ENCODE measurements around the gene DOK6.
"Not testable (repeated sequence)": the region's sequence is repeated elsewhere in the genome, so short reads cannot be mapped to it uniquely, and the experiment has no call there.

The DOK6 gene

GRCh38 chr18:69790649-69791048 is 390.0 kb downstream of the DOK6 start:
- no peak for DNase-seq (ENCODE audit: low read depth in 2 of 3, low spot score in 2 of 3)

- DNase-seq (ENCODE audit: low read depth in 2 of 3, low spot score in 2 of 3) = no peak
Observed at GRCh38 chr18:69795791-69796190, 395.1 kb downstream of the DOK6 start.

DNA sequence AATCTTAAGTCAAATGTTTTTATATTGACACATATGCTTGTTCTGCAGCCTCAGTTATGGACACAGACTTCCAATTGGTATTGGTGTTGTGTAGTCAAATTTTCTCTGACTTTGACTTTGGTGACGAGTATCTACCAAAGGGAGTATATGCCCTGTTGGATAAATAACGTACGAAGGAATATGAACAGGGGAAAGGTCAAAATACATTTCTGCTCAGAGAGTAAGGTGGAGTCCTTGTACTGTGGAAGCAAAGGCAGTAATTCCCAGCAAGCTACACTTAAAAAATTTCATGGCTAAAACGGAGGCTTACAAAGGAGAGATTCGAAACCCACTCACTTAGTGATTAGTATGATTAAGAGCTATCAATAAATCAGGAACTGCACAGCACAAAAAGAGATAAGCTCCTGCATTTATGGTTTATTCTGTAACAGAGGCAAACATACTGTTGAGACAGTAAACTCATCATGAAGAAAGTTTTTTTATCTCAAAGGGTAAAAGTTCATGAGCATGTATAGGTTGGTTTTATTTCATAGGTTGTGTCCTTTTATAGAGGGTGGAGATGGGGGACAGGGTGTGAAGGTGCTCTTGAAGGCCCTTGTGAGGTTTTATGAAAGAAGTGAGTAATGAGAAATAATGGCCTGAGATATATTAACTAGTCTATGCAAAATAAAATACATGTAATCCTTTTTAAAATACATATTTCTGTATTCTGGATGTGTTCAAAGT is 404.3 kb downstream of the DOK6 start:
- no peak for DNase-seq (ENCODE audit: low read depth in 2 of 3, low spot score in 2 of 3)

DNA sequence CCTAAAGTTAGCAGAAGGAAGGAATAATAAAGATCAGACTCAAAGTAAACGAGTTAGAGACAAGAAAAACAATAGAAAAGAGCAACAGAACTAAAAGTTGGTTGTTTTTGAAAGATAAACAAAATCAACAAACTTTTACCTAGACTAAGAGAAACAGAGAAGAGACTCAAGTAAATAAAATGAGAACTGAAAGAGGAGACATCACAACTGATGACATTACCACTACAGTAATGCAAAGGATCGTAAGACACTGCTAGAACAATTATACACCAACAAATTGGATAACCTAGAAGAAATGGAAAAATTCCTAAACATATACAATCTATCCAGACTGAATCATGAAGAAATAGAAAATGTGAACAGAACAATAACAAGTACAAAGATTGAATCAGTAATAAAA is 407.7 kb downstream of the DOK6 start:
- no peak for DNase-seq (ENCODE audit: low read depth in 2 of 3, low spot score in 2 of 3)

GRCh38 chr18:69813559-69813958 is 412.9 kb downstream of the DOK6 start:
- no peak for DNase-seq (ENCODE audit: low read depth in 2 of 3, low spot score in 2 of 3)

DNA sequence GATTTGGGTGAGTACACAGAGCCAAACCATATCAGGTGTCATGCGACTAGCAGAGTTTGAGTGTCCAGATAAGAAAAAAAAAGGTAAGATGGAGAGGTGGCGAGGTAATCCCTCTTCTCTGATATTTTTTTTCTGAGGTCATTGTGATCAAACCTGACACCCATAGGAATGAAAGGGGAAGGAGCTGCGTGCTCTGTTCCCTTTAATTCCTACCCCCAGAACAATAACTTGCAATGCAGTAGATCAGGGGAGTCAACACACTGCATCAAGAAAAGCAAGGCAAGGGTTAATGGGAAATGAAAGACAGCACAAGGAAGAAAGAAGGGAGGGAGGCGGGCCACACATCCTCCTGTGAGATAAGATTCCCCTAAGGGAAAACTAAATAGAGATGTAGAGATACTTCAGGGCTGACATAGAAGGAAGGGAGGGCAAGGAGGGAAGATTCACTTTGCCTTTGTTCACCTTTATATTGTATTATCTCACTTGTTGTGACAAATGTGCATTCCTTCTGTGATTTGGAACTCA is 414.2 kb downstream of the DOK6 start:
- DNase-seq (ENCODE audit: low read depth in 2 of 3, low spot score in 2 of 3) = no peak

DNA sequence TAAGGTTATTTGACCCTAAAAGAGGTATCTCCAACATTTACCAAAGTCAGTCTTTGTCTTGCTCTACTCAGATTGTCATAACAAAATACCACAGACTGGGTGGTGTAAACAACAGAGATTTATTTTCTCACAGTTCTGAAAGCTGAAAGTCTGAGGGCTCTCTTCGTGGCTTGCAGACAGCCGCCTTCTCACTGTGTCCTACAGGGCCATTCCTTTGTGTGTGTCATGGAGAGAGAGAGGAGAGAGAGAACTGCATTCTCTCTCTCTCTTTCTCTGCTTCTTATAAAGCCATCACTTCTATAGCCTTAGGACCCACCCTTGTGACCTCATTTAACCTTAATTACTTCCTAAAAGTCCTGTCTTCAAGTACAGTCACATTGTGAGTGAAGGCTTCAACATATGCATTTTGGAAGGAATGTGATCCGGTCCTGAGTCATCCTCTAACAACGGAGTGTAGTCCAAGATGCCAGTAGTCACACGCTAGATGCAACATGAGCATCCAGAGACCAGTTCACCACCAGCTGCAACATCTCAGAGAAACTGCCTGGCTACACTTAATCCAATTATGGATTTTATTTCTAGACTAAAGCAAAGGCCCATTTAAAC is 416.8 kb downstream of the DOK6 start:
- DNase-seq (ENCODE audit: low read depth in 2 of 3, low spot score in 2 of 3) = no peak

DNA sequence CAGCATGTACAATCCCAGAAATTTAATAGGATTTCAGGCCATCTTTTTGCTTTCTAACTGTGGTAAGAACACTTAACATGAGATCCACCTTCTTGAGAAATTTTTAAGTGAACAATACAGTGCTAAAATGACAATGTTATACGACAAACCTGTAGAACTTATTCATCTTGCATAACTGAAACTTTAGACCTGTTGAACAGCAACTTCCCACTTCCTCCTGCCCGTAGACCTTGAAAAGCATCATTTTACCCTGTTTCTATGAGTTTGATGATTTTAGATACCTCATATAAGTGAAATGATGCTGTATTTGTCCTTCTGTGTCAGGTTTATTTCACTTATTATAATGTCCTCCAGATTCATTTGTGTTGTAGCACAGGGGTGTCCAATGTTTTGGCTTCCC is 418.8 kb downstream of the DOK6 start:
- DNase-seq (ENCODE audit: low read depth in 2 of 3, low spot score in 2 of 3) = no peak

DNA sequence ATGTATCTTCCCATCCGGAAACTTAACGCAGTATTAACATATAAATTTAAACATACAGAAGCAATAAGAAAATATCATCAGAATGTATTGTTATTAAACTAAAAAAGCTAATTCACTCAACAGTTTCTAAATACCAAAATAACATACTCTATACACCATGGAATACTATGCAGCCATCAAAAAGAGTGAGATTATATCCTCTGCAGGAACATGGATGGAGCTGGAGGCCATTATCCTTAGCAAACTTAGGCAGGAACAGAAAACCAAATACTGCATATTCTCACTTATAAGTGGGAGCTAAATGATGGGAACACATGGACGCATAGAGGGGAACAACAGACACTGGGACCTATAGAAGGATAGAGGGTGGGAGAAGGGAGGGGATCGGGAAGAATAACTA is 419.9 kb downstream of the DOK6 start:
- DNase-seq (ENCODE audit: low read depth in 2 of 3, low spot score in 2 of 3) = no peak

DNA sequence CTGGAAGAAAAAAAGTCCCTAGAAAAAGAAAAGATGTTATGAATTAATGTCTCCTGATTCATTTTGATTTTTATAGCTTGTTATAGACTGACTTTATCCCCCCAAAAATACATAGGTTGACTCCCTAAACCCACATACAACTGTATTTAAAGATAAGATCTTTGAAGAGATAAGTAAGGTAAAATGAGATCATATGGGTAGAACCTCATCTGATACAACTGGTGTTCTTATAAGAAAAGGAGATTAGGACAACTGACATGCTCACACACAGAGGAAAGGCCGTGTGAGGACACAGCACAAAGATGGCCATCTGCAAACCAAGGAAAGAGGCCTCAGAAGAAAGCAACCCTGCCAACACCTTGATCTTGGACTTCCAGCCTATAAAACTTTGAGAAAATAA is 429.5 kb downstream of the DOK6 start:
- no peak for DNase-seq (ENCODE audit: low read depth in 2 of 3, low spot score in 2 of 3)

DNA sequence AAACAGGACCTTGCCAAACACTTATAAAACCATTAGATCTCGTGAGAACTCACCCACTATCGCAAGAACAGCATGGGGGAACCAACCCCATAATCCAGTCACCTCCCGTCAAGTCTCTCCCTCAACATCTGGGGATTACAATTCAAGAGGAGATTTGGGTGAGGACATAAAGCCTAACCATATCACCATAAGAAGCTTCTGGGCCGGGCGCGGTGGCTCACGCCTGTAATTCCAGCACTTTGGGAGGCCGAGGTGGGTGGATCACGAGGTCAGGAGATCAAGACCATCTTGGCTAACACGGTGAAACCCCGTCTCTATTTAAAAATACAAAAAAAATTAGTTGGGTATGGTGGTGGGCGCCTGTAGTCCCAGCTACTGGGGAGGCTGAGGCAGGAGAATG is 434.3 kb downstream of the DOK6 start:
- not testable (repeated sequence) for DNase-seq (ENCODE audit: low read depth in 2 of 3, low spot score in 2 of 3)

DNA sequence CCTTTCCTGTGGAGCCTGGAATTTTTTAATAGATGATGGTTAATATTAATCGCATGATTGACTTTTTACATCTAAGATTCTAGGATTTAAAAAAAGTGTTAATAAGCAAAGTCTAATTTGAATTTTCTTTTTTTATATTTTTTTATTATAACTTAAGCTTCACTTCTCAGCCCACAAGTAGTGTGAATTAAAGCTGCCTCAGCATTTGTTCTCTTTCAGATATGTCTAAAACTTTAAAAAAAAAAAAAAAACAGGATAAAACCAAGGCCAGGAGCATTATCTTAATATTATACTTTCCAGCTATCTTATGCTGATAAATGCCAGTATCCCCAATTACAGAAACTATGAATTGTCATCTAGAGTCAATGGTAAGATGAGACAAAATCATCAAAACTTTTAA is 437.3 kb downstream of the DOK6 start:
- no peak for DNase-seq (ENCODE audit: low read depth in 2 of 3, low spot score in 2 of 3)

DNA sequence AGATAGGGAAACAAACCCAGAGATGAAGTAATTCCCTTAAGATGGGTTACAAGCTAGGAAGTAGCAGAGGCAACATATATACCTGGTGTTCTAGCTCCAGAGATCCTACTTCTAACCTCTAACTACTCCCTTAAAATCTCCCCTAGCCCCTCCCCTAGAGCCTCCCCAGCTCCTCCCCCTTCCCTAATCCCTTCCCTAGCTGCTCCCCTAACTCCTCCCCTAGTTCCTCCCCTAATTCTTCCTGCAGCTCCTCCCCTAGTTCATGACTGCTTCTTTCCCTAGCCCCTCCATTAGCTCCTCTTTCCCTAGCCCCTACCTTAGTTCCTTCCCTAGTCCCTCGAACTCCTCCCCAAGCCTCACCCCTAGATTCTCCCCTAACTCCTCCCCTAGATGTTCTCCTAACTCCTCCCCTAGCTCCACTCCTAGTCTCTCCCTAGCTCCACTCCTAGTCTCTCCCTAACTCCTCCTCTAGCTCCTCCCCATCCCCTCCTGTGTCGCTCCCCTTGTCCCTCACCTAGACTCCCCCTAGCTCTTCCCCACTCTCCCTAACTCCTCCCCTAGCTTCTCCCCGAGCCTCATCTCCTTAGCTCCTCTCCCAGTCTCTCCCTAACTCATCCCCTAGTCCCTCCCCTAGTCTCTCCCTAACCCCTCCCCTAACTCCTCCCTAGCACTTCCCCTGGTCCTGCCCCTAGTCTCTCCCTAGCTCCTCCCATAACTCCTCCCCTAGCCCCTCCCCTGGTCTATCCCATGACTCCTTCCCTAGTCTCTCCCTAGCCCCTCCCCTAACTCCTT is 438.1 kb downstream of the DOK6 start:
- DNase-seq (ENCODE audit: low read depth in 2 of 3, low spot score in 2 of 3) = no peak

DNA sequence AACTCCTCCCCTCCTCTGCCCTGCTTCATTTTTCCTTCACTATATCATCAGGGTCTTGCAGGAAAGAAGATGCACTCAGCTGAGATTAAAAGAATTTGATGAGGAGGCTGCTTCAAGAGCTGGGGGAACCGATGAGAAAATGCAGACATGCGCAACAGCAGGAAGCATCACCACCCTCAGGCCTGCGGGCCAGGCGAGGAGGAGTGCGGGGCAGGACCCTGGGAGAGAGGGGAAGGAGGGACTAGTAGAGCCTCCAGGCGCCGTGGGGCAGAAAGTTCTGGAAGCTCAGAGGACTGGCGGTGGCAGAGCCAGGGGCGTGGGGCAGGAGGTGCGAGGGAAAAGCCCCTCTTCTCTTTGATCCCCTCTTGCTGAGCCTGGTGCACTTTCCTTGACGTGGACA is 438.8 kb downstream of the DOK6 start:
- DNase-seq (ENCODE audit: low read depth in 2 of 3, low spot score in 2 of 3) = no peak

DNA sequence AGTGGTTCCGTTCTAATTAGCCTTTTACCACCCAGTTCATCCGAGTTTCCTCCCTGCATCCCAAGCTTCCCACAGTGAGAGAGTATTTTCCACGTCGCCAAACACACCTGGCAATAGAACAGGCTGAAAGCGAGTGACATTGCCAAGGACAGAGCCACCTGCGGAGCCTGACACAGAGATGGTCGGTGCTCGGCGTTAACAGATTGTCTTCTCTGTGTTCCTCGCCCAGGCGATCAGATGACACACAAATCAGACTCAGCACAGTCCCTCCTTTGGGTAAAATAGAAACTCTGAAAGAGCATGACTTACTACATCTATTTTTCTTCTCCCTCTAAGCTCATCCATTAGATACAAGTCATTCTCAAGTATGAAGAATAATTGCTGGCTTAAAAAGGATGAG is 439.3 kb downstream of the DOK6 start:
- DNase-seq (ENCODE audit: low read depth in 2 of 3, low spot score in 2 of 3) = no peak

- no peak for DNase-seq (ENCODE audit: low read depth in 2 of 3, low spot score in 2 of 3)
Observed at GRCh38 chr18:69840445-69840844, 439.8 kb downstream of the DOK6 start.

DNA sequence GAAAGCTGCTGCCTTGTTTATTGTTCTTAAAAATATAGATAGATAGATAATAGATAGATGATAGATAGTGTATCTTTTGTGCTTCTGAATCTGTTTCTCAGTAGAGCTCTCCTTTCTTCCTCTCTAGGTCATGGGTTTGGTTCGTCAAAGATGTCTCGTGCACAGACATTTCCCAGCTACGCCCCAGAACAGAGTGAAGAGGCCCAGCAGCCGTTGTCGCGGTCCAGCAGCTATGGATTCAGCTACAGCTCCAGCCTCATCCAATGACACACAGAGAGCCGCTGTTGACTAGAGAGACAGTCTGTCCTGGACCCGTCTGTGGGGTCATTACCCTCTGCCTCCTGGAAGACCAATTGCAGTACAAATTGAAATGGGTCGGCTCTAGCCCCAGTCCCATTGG is 440.4 kb downstream of the DOK6 start:
- no peak for DNase-seq (ENCODE audit: low read depth in 2 of 3, low spot score in 2 of 3)

DNA sequence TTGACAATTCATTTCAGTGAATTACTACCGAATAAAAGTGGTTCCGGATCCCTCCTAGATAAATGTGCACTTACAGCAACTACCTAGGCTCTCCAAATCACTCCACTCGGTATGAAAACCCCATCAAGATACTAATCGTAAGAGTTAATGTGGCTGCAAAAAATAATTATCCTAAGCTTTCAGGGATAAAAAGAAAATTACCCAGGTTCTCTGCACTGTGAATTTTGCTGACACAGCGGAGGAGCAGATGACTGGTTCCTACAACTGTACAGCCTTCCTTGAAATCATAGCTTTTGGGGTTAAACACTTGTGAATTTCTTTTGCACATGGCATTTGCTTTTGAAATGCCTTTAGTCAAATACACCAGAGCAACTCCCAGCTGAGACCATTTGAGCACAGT is 442.3 kb downstream of the DOK6 start:
- DNase-seq (ENCODE audit: low read depth in 2 of 3, low spot score in 2 of 3) = no peak

- DNase-seq (ENCODE audit: low read depth in 2 of 3, low spot score in 2 of 3) = no peak
Observed at GRCh38 chr18:69844656-69845055, 444.0 kb downstream of the DOK6 start.

DNA sequence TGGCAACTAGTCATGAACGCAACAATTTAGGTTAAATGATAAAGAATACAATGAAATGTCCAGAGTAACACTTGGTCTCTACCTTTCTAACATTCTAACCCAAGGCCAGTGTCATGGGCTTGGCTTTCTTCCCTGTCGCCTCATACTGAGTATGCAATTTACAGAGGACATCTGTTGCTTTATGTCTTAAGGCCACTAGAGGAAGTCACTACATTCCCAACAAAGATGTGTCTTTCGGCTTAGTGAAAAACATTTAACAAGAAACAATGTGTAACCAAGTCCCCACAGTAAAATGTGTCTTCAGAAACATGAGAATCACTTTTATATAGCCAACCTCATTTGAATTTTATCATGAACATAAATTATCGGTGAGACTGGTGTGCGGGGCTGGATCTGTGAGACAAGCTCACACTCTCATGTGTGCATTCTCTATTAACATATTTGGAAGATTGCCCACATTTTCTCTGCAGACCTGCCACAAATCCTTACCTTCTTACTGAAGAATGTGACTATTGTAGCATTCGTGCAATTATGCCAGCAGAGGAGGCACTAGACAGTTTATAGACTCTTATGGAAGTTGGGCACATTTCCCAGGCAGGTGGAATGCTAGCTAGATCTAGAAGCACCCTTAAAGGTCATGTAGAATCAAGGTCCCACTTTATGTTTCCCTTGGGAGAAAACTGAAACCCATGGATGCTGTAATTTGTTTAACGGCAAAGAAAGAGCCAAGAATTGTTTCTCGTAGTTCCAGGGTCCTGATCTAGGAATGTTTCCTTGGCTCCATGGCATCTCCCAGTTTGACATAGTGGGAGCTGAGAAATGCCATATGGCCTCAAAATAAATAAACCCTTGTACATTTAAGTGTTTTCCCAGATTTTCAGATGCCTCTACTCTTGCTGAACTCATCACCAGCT is 445.2 kb downstream of the DOK6 start:
- DNase-seq (ENCODE audit: low read depth in 2 of 3, low spot score in 2 of 3) = no peak

GRCh38 chr18:69853051-69853450 is 452.4 kb downstream of the DOK6 start:
- DNase-seq (ENCODE audit: low read depth in 2 of 3, low spot score in 2 of 3) = no peak

Measured in activated CD8-positive, alpha-beta memory T cell treated with anti-CD3 and anti-CD28 coated beads for 48 hours (primary cell).